Astrocyte (in vitro differentiated cells and primary cell): ENCODE data around the gene HGFAC.

Experiments
- EZH2 ChIP-seq: IDR thresholded peaks from 2 replicates; pipeline ENCODE4 v1.6.1; 2012; ENCODE audit warnings: mild to moderate bottlenecking, low read length, inconsistent platforms; ENCODE audit not compliant: insufficient read depth
- TF ChIP-seq, protein P1 (sequence below): IDR thresholded peaks from 2 replicates; pipeline ENCODE4 v1.5.1; 2011; ENCODE audit warnings: low read depth, mild to moderate bottlenecking, inconsistent platforms, low read length, moderate library complexity; ENCODE audit not compliant: insufficient read depth

DNA sequence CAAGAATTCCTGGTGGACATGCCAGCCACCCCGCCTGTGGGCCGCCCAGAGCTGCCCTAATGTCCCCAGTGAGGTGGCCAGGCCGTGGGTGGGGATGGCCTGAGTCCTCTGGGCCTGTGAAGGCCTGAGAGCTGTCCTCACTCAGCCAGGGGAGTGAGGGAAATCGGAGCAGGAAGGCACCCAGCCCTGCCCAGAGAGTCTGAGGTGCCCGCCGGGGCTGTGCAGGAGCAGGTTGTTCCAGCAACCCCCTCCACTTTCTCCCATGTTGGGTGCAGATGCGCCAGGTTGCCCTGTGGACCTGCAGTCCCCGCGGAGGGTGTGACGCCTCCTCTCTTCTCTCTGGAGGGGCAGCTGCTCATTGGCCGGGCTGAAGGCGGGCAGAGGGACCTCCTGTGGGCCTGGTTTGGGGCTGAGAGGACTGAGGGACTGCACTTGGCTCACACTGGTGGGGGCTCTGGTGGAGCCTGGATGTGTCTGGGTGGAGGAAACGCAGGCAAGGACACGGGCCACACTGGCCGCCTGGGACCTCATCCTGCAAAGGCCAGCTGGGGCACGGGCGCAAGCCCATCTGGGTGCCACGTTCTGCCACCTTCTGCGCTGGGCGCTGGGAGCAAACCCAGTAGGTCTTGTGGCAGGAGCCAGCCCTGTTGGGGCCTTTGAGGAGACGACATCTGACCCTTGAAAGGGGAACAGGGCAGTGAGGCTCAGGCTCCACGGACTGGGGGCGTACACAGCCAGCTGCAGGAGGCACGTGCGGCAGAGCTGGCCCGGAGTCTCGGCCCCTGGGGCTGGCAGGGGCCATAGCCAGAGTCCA is 35.4 kb downstream of the HGFAC start:
- TF ChIP-seq, protein P1, sequence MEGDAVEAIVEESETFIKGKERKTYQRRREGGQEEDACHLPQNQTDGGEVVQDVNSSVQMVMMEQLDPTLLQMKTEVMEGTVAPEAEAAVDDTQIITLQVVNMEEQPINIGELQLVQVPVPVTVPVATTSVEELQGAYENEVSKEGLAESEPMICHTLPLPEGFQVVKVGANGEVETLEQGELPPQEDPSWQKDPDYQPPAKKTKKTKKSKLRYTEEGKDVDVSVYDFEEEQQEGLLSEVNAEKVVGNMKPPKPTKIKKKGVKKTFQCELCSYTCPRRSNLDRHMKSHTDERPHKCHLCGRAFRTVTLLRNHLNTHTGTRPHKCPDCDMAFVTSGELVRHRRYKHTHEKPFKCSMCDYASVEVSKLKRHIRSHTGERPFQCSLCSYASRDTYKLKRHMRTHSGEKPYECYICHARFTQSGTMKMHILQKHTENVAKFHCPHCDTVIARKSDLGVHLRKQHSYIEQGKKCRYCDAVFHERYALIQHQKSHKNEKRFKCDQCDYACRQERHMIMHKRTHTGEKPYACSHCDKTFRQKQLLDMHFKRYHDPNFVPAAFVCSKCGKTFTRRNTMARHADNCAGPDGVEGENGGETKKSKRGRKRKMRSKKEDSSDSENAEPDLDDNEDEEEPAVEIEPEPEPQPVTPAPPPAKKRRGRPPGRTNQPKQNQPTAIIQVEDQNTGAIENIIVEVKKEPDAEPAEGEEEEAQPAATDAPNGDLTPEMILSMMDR, result no peak
- TF ChIP-seq EZH2, result no peak
